ENCODE data around the gene MYL5.
"Not testable (repeated sequence)": the region's sequence is repeated elsewhere in the genome, so short reads cannot be mapped to it uniquely, and the experiment has no call there.

Gene MYL5

DNA sequence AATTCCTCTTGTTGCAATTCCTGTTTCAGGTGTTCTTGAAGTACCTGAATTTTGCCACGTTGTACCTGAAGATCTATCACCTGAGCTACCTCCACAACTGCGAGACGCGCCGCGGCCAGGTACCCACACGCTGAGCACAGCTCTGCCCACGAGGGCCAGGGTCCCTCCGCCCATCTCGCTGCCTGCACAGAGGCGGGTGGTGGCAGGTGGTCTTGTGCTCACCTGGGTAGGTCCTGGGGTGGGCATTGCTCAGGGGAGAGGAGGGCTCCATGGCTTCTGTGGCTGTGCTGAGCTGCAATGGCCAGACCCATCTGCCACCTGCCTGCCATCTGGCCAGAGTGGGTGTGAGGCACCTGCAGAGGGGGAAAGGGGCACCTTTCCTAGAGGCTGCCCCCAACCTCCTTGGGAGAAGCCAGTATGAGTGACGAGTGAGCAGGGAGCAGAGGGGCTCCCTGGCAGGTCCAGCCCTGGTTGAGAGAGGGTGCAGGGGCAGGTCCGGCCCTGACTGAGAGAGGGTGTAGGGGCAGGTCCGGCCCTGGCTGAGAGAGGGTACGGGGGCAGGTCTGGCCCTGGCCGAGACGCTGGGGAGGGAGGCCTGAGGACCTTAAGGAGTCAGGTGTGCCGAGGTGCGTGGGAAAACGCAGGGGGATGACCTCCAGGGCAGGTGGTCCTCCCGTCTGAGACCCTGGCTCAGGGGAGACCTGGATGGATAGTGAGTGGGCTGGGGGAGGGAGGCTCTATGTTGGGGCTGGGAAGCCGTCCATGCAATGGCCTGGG is 38.3 kb upstream of the MYL5 start:
- no peak for DNase-seq (ENCODE audit: low spot score)

DNA sequence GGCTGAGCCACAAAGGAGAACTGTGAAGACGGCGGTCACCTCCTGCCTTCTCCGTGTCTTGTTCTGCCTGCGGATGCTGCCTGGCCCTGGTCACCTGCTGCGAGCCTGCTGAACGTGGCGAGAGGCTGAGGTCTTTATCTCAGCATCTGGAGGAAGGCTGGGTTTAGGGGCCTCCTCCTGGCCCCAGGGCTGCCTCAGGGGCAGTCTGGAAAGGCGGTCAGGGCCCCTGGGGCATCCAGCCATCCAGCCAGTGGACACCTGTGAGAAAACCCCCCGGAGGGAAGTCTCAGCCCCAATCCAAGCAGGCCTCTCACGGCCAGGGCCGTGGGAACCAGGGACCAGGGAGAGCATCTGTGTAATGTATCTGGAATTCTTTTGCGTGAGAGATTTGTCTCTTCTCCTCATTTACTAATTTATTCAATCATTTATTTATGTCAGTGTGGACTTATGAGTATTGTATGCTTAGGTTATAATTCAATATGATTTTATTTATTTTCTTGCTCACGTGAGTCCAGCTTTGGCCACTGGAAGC is 37.6 kb upstream of the MYL5 start:
- DNase-seq (ENCODE audit: low spot score): no peak

DNA sequence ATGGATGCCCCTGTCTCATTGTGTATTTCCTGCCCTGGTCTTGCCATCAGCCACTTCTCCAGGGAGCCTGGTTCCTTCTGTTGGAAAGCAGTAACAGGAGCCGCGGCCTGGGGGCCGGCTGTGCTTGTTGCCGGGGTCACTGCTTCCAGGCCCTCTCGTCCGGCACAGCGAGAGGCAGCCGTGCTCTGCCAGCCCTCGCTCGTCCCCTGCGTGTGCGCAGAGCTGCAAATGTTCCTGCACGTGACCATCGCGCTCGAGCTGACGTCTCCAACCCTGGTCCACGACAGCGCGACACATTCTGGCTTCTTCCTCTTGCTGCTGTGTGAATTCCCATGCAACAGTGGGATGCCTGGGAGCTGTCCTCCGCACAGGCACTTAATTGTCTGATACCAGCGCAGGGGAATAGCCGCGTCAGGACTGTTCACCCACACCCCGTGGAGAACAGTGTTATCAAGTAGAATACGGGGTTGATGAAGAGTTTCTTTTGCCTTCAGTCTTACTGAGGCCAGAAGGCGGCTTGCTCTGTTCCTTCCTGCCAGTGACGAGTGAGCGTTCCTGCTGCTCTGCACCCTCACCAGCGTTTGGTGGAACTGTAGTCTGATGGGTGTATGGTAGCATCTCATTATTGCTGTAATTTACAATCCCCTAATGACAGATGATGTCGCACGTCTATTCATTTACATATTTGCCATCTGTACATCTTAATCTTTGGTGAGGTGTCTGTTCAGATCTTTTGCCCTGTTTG is 36.6 kb upstream of the MYL5 start:
- DNase-seq (ENCODE audit: low spot score): no peak

DNA sequence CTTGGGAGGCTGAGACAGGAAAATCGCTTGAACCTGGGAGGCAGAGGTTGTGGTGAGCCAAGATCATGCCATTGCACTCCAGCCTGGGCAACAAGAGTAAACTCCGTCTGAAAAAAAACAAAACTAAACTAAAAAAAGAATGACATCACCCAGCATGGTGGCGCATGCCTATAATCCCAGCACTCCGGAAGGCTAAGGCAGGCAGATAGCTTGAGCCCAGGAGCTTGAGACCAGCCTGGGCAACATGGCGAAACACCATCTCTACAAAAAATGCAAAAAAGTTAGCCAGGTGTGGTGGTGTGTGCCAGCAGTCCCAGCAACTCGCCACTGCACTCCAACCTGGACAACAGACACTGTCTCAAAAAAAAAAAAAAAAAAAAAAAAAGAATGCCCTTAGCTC is 32.0 kb upstream of the MYL5 start:
- not testable (repeated sequence) for DNase-seq (ENCODE audit: low spot score)

DNA sequence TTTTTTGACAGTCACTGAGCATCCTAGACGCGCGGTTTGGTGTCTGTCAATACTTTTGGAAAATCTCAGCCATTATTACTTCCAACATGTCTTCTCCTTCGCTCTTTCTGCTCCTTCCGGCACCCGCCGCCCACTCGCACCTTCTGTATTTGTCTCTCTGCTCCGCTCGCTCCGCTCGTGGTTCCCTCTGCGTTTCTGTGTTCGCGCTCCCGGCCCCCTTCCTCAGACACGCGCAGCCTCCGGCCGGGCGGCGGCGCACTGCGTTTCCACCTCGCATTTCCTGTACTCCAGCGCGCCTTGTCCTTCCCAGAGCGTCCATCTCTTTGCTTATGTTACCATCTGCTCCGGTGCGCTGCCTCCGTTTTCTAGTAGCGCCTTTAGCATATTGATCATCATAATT is 27.9 kb upstream of the MYL5 start:
- no peak for DNase-seq (ENCODE audit: low spot score)

DNA sequence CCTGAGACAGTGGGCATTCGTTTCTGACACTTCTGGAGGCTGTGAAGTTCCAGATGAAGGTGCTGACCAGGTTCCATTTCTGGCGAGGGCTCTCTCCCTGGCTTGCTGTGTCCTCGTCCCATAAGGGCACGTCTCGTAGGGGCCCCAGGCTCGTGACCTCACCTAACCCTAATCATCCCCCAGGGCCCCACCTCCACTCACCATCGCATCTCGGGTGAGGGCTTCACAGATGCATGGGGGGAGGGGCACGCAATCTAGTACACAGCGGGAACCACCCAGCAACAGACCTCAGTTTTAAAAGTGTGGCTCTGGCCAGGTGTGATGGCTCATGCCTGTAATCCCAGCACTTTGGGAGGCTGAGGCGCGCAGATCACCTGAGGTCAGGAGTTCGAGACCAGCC is 26.9 kb upstream of the MYL5 start:
- DNase-seq (ENCODE audit: low spot score): no peak

DNA sequence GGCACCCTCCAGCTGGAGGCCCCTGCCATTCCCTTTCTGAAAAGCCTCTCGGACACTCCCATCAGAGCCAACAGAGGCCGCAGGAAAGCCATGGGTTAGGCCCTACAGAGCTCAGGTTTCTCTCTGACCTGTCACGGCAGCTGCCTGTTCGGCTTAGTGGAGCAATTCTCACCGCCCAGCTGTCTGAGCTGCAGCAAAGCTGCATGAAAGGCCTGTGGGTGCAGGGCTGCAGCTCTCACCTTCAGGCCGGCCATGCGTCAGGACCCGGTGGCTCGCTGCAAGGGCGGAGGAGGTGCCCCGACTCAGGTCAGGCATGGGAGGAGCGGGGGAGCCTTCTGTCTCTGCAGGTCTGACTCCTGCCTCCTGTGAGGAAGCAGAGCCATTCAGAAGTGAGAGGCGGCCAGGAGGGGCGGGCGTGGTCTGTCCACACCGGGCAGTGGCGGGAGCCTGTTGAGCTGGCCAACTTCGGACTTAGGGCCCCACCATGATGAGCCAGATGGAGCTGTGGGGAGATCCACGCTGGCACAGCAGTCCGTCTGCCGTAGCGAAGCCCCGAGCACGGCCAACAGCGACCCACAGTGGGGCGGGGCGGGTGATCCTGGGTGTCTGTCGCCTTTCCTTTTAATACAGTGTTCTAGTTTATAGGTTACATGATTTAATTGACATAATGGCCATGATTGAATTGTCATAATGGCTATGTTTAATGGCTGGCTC is 25.6 kb upstream of the MYL5 start:
- no peak for DNase-seq (ENCODE audit: low spot score)

DNA sequence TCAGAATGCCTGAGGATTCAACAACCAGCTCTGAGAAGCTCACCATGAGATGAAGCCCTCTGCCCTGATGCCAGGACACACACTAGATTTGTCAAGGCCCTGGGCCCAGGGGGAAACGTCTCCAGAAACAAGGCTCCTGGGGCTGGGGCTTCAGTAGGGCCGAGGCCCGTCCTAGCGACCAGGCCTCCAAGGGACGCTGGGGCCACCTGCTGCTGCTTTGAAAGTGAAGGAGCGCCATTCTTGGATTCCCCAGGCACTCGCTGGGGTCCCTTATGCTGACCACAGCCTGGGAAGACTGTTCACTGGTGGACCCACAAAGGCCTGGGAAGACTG is 25.1 kb upstream of the MYL5 start:
- no peak for DNase-seq (ENCODE audit: low spot score)

DNA sequence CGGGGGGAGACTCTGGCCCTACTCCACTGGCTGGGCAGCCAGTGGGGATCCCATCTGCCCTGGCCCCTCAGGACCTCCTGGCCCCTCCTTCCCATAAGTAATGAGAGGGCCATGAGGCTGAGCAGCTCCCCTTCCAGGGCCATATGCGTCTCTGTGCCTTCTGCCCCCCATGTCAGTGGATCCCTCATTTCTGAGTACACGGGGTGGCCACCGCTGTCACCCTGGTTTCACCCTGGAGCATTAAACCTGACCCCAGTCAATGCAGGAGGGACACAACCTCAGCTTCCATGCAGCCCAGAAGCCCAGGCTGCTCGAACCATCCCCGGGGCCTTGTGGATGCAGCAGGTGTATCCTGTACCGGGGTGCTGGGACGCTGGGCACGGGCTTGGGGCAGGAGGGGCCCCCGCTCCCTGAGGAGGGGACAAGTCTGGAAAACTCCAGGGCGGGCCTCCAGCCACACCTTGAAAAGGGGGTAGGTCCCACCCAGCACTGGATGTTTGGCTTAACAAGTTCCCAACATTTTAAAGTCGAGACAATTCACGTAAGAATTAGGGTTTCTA is 24.5 kb upstream of the MYL5 start:
- no peak for DNase-seq (ENCODE audit: low spot score)

DNA sequence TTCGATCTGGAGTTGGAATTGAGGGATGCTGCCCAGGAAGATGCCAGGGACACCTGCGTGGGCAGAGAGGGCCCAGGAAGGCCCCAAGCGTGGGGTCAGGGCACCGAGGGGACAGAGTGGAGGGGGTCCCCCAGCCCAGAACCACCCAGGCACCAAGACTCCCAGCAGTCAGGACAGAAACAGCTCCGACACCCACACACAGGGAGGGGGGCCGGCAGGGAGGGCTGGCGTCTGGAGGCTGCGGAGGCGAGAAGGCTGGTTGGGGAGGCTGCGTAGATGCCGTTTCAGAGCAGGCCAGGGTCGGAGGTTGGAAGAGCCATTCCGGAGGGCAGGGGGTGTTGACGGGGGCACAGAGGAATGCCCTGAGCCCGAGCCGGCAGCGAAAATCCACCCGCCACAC is 23.9 kb upstream of the MYL5 start:
- DNase-seq (ENCODE audit: low spot score): no peak

DNA sequence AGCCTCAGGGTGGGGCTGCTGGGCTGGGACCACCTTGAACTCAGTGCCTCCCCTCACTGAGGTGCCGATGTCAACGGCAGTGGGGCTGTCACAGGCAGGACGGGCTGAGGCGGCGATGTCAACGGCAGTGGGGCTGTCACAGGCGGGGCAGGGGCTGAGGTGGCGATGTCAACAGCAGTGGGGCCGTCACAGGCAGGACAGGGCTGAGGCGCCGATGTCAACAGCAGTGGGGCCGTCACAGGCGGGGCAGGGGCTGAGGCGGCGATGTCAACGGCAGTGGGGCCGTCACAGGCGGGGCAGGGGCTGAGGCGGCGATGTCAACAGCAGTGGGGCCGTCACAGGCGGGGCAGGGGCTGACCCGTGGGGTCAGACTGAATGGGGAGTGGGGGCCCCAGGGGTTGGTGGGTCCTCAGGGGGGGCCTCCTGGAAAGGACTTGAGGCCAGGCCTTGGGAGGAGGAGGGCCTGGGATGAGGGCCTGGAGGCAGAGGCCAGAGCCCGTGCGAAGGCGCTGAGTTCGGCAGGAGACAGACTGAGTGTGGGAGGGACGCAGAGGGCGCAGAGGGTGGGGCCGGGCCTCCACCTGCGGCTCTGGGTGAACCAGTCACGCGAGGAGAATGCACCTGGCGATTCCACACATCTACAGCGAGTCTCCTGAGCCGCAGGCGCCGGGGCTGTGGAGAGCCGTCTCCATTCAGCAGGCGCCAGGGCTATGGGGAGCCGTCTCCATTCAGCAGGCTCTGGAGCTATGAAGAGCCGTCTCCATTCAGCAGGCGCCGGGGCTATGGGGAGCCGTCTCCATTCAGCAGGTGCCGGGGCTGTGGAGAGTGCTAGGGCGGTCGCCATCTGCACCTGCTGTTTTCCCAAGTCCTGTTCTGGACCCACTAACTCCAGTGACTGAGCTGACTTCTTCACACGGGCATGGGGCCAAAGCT is 23.1 kb upstream of the MYL5 start:
- peak; percentile 91 for DNase-seq (ENCODE audit: low spot score)

DNA sequence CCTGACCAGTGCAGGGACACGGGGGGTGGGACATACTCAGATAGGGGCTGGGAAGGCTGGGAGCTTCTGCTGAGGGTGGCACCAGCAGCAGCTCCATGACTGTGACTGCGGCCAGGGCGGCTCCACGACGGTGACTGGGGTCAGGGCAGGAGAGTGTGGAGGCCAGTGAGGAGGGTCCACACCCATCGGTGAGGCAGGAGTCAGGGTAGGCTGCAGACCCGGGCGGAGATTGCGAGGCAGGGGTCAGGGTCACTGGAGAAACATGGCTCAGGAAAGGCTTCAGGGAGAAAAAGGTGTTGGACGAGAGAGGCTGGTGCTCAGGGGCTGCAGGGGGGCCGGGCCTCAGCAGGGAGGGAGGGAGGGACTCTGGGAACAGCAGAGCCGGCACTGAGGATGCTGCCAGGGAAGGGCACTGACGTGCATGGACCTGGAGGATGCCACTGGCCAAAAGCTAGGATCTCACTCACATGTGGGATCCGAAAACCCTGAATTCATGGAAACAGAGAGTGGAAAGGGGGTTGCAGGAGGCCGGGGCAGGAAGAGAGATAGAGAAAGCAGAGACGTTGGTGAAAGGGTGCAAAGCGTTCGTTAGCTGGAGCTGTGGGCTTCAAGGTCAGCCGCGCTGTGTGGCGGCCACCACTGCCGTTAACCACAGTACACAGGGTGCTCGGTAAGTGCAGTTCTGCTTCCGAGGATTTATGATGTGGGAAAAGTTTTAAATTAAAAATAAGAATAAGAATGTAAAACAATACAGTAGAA is 22.3 kb upstream of the MYL5 start:
- DNase-seq (ENCODE audit: low spot score): no peak

DNA sequence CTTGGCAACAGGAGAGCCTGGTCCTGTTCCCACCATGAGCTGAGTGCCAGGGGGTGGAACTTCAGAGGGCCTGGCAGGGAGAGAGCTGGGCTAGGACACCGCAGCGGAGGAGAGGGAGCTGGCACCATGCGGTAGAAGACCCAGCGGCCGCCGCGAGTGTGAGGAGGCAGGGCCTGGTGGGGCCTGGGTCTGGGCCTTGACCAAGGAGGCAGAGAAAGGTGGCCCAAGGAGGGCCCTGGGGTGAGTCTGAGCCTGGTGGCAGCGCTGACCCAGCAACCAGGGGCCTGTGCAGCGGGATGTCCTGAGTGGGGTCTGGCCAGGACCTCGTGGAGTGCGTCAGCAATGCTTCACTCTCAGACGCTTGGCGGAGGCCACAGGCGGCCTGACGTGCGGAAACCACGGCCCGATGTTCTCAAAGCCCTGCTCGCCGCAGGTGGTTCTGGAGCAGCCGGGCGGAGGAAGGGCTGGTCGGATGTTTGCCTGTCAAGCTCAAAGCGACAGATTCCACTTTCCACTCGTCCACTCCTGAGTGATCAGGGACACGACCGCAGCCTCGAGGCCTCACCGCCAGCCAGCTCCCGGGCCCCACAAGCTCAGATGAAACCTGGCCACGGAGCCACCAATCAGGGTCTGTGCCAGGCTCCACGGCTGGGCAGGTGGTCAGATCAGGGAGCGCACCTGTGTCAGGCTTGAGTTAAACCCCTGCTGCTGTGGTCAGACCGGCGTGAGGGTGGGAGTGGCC is 21.1 kb upstream of the MYL5 start:
- peak; percentile 65 for DNase-seq (ENCODE audit: low spot score)

DNA sequence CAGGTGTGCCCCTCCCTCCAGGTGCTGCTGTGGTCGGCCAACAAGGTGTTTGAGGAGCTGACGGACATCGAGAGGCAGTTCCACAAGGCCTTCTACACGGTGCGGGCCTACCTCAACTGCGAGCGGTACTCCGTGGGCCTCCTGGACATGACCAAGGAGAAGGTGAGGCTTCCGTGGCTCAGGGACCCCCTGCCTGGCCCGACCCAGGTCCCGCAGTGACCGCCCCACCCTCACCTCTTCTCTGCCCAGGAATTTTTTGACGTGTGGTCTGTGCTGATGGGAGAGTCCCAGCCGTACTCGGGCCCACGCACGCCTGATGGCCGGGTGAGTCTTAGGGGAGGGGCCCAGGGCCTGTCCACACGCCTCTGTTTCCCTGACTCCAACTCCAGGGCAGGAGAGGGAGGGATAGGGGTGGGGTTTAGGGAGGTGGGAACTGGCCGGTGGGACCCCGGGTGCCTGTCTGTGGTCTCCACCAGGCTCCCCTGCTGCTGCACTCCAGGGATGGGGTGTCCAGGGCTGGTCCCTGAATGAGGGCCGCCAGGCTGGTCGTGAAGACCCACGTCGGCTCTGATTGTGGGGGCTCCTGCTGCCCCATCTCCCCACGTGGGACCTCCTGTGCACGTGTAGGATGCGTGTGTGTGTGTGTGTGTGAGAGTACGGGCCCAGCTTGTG is 20.4 kb upstream of the MYL5 start:
- DNase-seq (ENCODE audit: low spot score): no peak

DNA sequence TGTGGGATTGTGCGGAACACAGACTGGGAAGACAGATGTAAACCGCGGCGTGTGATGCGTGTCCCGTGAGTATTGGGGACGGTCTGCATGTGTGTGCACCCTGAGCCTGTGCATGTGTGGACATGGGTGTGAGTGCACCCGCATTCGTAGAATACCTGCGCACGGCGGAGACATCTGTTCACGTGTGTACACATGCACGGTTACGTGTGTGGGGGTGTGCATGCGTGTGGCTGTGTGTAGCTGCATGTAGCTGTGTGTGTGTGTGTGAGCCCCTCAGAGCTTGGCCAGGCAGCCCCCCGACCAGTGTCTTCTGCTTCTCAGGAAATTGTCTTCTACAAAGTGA is 19.9 kb upstream of the MYL5 start:
- no peak for DNase-seq (ENCODE audit: low spot score)

DNA sequence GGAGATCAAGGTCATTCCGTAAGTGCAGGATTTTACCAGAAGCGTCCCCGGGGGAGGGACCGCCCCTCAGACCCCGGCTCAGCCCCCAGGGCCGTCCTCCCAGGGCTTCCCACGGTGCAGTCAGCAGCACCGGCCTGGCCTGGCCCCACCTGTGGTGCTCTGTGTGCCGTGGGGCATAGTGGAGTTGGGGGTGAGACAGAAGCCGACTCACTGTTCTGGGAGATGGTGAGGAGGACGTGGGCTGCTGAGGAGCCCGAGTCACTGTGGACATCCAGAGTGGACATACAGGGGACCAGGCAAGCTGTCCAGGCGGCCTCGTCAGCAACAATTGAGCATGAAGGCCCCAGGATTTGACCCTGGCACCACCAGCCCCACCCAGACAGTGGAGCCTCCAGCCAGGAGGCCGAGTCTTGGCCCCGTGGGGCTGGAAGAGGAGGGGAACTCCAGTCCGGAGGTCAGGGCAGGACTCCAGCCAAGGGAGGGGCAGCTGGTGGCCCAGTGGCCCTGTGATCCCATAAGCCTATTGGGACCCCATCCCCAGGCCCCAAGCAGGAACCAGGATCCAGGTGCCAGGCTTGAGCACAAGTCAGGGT is 19.4 kb upstream of the MYL5 start:
- peak; percentile 86 for DNase-seq (ENCODE audit: low spot score)

DNA sequence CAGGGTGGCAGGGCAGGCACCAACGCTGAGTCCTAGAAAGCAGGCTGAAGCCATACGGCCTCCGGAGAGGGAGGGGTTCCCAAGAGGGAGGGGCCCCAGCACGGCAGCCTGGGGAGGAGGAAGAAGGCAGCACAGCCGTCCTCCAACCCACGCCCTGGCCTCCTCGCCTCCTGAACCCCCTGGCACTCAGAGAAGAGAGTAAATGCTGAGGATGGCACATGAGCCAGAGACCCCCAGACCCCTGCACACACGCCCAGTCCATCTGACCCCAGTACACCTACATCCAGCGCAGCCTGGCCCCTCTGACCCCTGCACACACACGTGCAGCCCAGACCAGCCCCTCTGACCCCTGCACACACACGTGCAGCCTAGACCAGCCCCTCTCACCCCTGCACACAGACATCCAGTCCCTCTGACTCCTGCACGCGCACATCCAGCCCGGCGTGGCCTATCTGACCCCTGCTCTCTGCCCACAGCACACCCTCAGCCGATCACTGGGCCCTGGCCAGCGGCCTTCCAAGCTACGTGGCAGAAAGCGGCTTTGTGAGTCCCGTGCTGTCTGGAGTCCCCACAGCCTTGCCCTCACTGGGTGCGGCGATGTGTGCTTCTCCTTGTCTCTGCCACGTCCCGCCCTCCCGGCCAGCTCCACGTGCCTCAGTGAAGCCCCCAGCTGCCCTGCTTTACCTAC is 18.7 kb upstream of the MYL5 start:
- no peak for DNase-seq (ENCODE audit: low spot score)

Measured in globus pallidus (tissue), 1 donor.